ENCODE measurements around the gene FAM163B.

The FAM163B gene

DNA sequence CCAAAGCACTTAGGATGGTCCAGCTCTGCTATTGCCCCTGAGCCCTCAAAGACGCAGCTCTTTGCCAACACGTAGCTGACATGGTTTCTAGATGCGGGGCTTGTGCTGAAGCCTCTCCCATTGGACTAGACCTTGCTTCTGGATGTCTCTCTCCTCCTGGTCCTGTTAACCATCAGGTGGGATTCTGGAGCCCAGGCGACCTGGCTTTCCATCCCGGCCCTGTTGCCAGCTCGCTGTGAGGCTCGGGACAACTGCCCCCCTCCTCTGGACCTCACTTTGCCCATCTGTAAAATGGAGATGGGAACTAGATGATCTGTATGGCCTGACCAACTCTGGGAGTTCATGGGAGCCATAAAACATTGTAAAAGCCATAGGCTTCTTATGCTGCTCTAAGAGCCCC lies 31.0 kb upstream of the FAM163B start:
- in situ Hi-C loops (cut with HindIII; ENCODE audit: low sequenced_read_pairs) = no loop called here
- no peak for DNase-seq (ENCODE audit: low read depth, low spot score)
- TF ChIP-seq, protein P1, sequence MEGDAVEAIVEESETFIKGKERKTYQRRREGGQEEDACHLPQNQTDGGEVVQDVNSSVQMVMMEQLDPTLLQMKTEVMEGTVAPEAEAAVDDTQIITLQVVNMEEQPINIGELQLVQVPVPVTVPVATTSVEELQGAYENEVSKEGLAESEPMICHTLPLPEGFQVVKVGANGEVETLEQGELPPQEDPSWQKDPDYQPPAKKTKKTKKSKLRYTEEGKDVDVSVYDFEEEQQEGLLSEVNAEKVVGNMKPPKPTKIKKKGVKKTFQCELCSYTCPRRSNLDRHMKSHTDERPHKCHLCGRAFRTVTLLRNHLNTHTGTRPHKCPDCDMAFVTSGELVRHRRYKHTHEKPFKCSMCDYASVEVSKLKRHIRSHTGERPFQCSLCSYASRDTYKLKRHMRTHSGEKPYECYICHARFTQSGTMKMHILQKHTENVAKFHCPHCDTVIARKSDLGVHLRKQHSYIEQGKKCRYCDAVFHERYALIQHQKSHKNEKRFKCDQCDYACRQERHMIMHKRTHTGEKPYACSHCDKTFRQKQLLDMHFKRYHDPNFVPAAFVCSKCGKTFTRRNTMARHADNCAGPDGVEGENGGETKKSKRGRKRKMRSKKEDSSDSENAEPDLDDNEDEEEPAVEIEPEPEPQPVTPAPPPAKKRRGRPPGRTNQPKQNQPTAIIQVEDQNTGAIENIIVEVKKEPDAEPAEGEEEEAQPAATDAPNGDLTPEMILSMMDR (IDR thresholded peaks at IDR 0.05; ENCODE audit: low read depth, low read length) = no peak
- no peak overlapping the region for H3K4me3 ChIP-seq (ENCODE audit: low read depth, low read length)

DNA sequence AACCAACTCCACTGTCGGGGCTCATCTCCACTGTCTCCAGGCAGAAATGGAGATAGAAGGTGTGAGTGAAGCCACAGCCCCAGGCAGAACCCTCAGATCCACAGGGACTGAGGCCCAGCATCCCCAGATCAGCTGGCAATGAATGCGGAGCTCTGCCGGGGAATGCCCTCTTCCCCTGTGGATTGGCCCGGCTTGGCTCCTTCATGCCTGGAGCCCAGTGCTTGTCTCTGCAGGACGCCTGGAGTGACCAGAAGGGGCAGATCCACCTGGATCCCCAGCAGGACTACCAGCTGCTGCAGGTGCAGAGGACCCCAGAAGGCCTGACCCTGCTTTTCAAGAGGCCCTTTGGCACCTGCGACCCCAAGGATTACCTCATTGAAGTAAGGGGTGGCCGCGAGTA lies 30.4 kb upstream of the FAM163B start:
- TF ChIP-seq, protein P1 (IDR thresholded peaks at IDR 0.05; ENCODE audit: low read depth, low read length) = no peak
- no peak overlapping the region for H3K4me3 ChIP-seq (ENCODE audit: low read depth, low read length)
- in situ Hi-C loops (cut with HindIII; ENCODE audit: low sequenced_read_pairs) = no loop called here
- no peak for DNase-seq (ENCODE audit: low read depth, low spot score)

DNA sequence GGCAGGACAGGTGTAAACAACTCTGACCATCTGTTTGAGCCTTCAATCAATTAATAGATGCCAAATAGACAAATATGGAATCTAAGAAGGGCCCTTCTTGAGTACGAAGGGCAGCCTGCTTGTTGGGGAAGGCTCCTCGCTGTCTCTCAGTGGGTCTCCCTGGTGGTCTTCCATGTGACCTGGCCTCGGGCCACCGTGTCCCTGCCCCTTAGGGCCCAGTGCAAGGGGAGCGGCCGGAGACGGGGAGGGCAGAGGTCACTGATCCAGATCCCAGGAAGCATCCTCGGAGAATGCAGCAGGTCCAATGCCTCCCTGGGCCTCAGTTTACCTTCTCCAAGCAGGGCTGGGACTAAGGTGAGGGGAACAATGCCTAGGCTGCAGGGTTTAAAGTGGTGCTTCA lies 29.5 kb upstream of the FAM163B start:
- in situ Hi-C loops (cut with HindIII; ENCODE audit: low sequenced_read_pairs) = no loop called here
- TF ChIP-seq, protein P1 (IDR thresholded peaks at IDR 0.05; ENCODE audit: low read depth, low read length) = no peak
- no peak overlapping the region for H3K4me3 ChIP-seq (ENCODE audit: low read depth, low read length)
- DNase-seq (ENCODE audit: low read depth, low spot score) = no peak

DNA sequence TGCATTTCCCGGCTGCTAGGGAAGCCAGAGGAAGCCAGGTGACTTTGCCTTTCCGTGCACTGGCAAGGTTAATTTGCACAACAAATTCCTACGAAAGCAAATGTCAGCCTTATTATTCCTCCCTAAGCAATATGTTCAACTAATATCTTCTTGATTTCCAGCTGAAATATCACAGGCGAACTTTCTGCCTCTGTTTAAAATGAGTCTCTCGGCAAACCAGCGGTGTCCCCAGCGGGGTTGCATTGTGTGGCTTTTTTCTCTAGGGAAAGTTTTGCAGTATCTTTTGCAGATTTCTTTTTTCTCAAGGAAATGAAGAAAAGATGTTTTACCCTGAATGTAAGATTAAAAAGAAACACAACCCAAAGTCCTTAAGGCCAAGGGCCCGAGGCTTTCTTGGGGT lies 28.9 kb upstream of the FAM163B start:
- in situ Hi-C loops (cut with HindIII; ENCODE audit: low sequenced_read_pairs) = no loop called here
- H3K4me3 ChIP-seq (ENCODE audit: low read depth, low read length) = no peak overlapping the region
- TF ChIP-seq, protein P1 (IDR thresholded peaks at IDR 0.05; ENCODE audit: low read depth, low read length) = no peak
- no peak for DNase-seq (ENCODE audit: low read depth, low spot score)

DNA sequence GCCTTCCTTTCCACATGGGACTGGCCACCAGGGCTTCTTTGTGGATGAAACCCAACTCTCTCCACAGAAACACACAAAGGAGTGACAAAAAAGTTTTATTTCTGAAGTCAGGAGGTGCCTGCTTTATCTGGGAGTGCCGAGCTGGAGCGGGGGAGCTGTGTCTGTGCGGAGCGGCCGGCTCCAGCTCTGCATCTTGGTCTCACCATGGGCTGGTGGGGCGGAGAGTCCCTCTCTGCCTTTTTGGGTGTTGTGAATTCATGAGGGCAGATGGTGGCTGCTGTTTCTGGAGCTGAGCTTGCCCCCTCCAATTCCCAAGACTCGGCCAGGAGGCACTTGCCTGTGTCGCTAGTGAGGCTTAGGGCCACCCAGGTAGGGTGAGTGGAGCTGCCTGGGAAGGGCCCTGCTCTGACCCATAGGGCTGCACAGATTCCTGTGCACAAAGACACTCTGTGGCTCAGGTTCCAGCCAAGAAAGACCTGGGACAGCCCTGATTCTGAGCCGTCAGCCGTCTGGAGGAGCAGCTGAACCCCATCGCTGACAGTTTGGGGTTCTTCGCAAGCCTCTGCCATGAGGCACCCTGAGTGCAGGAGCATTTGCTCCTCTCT lies 28.4 kb upstream of the FAM163B start:
- TF ChIP-seq, protein P1 (IDR thresholded peaks at IDR 0.05; ENCODE audit: low read depth, low read length) = no peak
- H3K4me3 ChIP-seq (ENCODE audit: low read depth, low read length) = no peak overlapping the region
- no peak for DNase-seq (ENCODE audit: low read depth, low spot score)
- in situ Hi-C loops (cut with HindIII; ENCODE audit: low sequenced_read_pairs) = no loop called here

DNA sequence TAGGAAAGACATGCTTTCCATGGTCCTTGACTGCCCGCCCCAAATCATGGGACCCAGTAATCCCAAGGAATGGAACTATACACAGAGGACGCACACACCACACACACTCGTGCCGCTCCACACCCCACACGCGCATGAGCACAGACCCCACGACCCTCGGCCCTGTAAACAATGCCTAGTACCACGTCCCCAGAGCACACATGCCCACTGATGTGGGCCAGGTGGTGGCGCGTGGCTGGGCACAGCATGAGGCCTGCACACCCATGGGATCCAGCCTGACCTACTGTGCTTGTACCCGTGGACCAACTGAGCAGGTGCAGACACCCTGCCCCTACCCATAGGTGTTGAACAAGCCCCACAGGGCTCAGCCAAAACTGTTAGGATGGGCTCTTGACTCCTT lies 27.7 kb upstream of the FAM163B start:
- DNase-seq (ENCODE audit: low read depth, low spot score) = no peak
- H3K4me3 ChIP-seq (ENCODE audit: low read depth, low read length) = no peak overlapping the region
- in situ Hi-C loops (cut with HindIII; ENCODE audit: low sequenced_read_pairs) = no loop called here
- TF ChIP-seq, protein P1 (IDR thresholded peaks at IDR 0.05; ENCODE audit: low read depth, low read length) = no peak
